Neural crest cell (in vitro differentiated cells): ENCODE data around the gene WDR27. TPM values are rescaled to one million over a fixed set of nuclear protein-coding genes. Genes with fewer than 3 reads are reported as not detected.
"Not testable (repeated sequence)": the region's sequence is repeated elsewhere in the genome, so short reads cannot be mapped to it uniquely, and the experiment has no call there.

Source experiments
- DNase-seq: peaks from one replicate; pipeline ENCODE4 v3.0.0; 2021; ENCODE audit warnings: low read depth, mixed read lengths, low spot score
- H3K27ac Mint-ChIP-seq: one replicate; pipeline ENCODE4 v1.8.0; 2021; ENCODE audit warnings: mild to moderate bottlenecking, mixed read lengths; ENCODE audit not compliant: unreplicated experiment
- H3K27me3 Mint-ChIP-seq: 2 replicates; pipeline ENCODE4 v1.8.0; 2021; ENCODE audit warnings: low read depth, mild to moderate bottlenecking, mixed read lengths
- H3K36me3 Mint-ChIP-seq: 2 replicates; pipeline ENCODE4 v1.8.0; 2021; ENCODE audit warnings: low read depth, mild to moderate bottlenecking, mixed read lengths
- H3K4me1 Mint-ChIP-seq: 2 replicates; pipeline ENCODE4 v1.8.0; 2021; ENCODE audit warnings: mixed read lengths
- H3K4me3 Mint-ChIP-seq: one replicate; pipeline ENCODE4 v1.8.0; 2021; ENCODE audit warnings: mild to moderate bottlenecking, mixed read lengths
- H3K9me3 Mint-ChIP-seq: 2 replicates; pipeline ENCODE4 v1.8.0; 2021; ENCODE audit warnings: mixed read lengths
- total RNA-seq: library from RNA; stranded (reverse); gene quantifications from 2 replicates; pipeline ENCODE4 v1.2.1, GENCODE V29; 2021
- TF ChIP-seq, protein P1 (sequence below): fragments of 200-600 bp; sonication (generic); conservative IDR thresholded peaks from 2 replicates; pipeline ENCODE4 v1.5.0; 2021; ENCODE audit warnings: antibody characterized with exemption, mild to moderate bottlenecking

Gene WDR27
- total RNA-seq, 1 donor from 2014 or later, result 103 TPM

GRCh38 chr6:169646906-169647567, 54.8 kb downstream of the WDR27 start:
- Mint-ChIP-seq H3K9me3 (peaks cover 4% of the 10 kb centered on the region), H3K27ac (no peak overlapping the region), H3K4me3 (no peak overlapping the region), H3K4me1 (no peaks in the 10 kb centered on the region), H3K36me3 (peaks cover 7% of the 10 kb centered on the region), H3K27me3 (no peaks in the 10 kb centered on the region)
- TF ChIP-seq, protein P1, sequence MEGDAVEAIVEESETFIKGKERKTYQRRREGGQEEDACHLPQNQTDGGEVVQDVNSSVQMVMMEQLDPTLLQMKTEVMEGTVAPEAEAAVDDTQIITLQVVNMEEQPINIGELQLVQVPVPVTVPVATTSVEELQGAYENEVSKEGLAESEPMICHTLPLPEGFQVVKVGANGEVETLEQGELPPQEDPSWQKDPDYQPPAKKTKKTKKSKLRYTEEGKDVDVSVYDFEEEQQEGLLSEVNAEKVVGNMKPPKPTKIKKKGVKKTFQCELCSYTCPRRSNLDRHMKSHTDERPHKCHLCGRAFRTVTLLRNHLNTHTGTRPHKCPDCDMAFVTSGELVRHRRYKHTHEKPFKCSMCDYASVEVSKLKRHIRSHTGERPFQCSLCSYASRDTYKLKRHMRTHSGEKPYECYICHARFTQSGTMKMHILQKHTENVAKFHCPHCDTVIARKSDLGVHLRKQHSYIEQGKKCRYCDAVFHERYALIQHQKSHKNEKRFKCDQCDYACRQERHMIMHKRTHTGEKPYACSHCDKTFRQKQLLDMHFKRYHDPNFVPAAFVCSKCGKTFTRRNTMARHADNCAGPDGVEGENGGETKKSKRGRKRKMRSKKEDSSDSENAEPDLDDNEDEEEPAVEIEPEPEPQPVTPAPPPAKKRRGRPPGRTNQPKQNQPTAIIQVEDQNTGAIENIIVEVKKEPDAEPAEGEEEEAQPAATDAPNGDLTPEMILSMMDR, result no peak
- no peak for DNase-seq

GRCh38 chr6:169645459-169645858, 56.4 kb downstream of the WDR27 start:
- not testable (repeated sequence) for H3K27me3 Mint-ChIP-seq, DNase-seq, H3K4me1 Mint-ChIP-seq, H3K4me3 Mint-ChIP-seq, H3K9me3 Mint-ChIP-seq, H3K36me3 Mint-ChIP-seq, H3K27ac Mint-ChIP-seq

GRCh38 chr6:169643521-169643920, 58.3 kb downstream of the WDR27 start:
- Mint-ChIP-seq H3K4me3 (no peak overlapping the region), H3K27ac (no peak overlapping the region), H3K27me3 (no peaks in the 10 kb centered on the region), H3K4me1 (peaks cover 5% of the 10 kb centered on the region), H3K9me3 (peaks cover 4% of the 10 kb centered on the region), H3K36me3 (peaks cover 4% of the 10 kb centered on the region)
- no peak for DNase-seq
- TF ChIP-seq, protein P1, result no peak

- DNase-seq, result no peak
- TF ChIP-seq, protein P1, result no peak
- H3K36me3 Mint-ChIP-seq, result peaks cover 7% of the 10 kb centered on the region
These were observed 59.4 kb downstream of the WDR27 start for GRCh38 chr6:169642455-169642854.

GRCh38 chr6:169641461-169642085, 60.3 kb downstream of the WDR27 start:
- Mint-ChIP-seq H3K9me3 (peaks cover 4% of the 10 kb centered on the region), H3K4me3 (no peak overlapping the region), H3K27me3 (no peaks in the 10 kb centered on the region), H3K4me1 (peaks cover 12% of the 10 kb centered on the region), H3K27ac (no peak overlapping the region), H3K36me3 (peaks cover 8% of the 10 kb centered on the region)
- no peak for DNase-seq
- TF ChIP-seq, protein P1, result no peak

More at GRCh38 chr6:169642455-169642854, 59.4 kb downstream of the WDR27 start:
- Mint-ChIP-seq H3K4me1 (peaks cover 5% of the 10 kb centered on the region), H3K9me3 (peaks cover 4% of the 10 kb centered on the region), H3K4me3 (no peak overlapping the region), H3K27me3 (no peaks in the 10 kb centered on the region), H3K27ac (no peak overlapping the region)

GRCh38 chr6:169640983-169641382, 60.8 kb downstream of the WDR27 start:
- Mint-ChIP-seq H3K4me3 (no peak overlapping the region), H3K4me1 (peaks cover 12% of the 10 kb centered on the region), H3K36me3 (peaks cover 8% of the 10 kb centered on the region), H3K9me3 (peaks cover 4% of the 10 kb centered on the region), H3K27me3 (no peaks in the 10 kb centered on the region), H3K27ac (no peak overlapping the region)
- no peak for DNase-seq
- TF ChIP-seq, protein P1, result no peak
